GM19239 (cell line): ENCODE data around the gene SLC9A9.

Source experiments
- DNase-seq: peaks from one replicate; pipeline ENCODE4 v3.0.0; 2011; ENCODE audit warnings: low spot score; ENCODE audit not compliant: insufficient read length
- FAIRE-seq: peaks from 2 replicates; lab custom pipeline; 2011; peaks lifted over from hg19 to GRCh38; lab: Jason Lieb, UNC

Gene SLC9A9

GRCh38 chr3:143402602-143403001, 445.7 kb downstream of the SLC9A9 start:
- no peak for DNase-seq
- no peak for FAIRE-seq

- FAIRE-seq, result no peak
- DNase-seq, result no peak
Observed at GRCh38 chr3:143396790-143397189, 451.5 kb downstream of the SLC9A9 start.

GRCh38 chr3:143389388-143389787, 458.9 kb downstream of the SLC9A9 start:
- no peak for DNase-seq
- FAIRE-seq, result no peak

- FAIRE-seq, result no peak
- no peak for DNase-seq
Observed at GRCh38 chr3:143387425-143387824, 460.8 kb downstream of the SLC9A9 start.

- no peak for FAIRE-seq
- DNase-seq, result no peak
Observed at GRCh38 chr3:143384076-143384475, 464.2 kb downstream of the SLC9A9 start.

- FAIRE-seq (no peak), DNase-seq (no peak)
Observed at GRCh38 chr3:143383421-143383820, 464.8 kb downstream of the SLC9A9 start.

- DNase-seq (no peak), FAIRE-seq (no peak)
Observed at GRCh38 chr3:143382816-143383215, 465.5 kb downstream of the SLC9A9 start.

GRCh38 chr3:143380449-143380848, 467.8 kb downstream of the SLC9A9 start:
- DNase-seq (no peak), FAIRE-seq (no peak)

GRCh38 chr3:143375698-143376097, 472.6 kb downstream of the SLC9A9 start:
- FAIRE-seq (no peak), DNase-seq (no peak)

GRCh38 chr3:143367171-143367570, 481.1 kb downstream of the SLC9A9 start:
- FAIRE-seq (no peak), DNase-seq (no peak)

- DNase-seq, result no peak
- no peak for FAIRE-seq
Observed at GRCh38 chr3:143366672-143367071, 481.6 kb downstream of the SLC9A9 start.

GRCh38 chr3:143363949-143364348, 484.3 kb downstream of the SLC9A9 start:
- DNase-seq (no peak), FAIRE-seq (no peak)

GRCh38 chr3:143363276-143363675, 485.0 kb downstream of the SLC9A9 start:
- no peak for FAIRE-seq

GRCh38 chr3:143362115-143362991, 485.9 kb downstream of the SLC9A9 start:
- no peak for FAIRE-seq

More at GRCh38 chr3:143363276-143363675, 485.0 kb downstream of the SLC9A9 start:
- no peak for DNase-seq

GRCh38 chr3:143361589-143361988, 486.7 kb downstream of the SLC9A9 start:
- no peak for FAIRE-seq
- no peak for DNase-seq

More at GRCh38 chr3:143362115-143362991, 485.9 kb downstream of the SLC9A9 start:
- no peak for DNase-seq

- no peak for FAIRE-seq
Observed at GRCh38 chr3:143360244-143360643, 488.0 kb downstream of the SLC9A9 start.

GRCh38 chr3:143358793-143359491, 489.3 kb downstream of the SLC9A9 start:
- DNase-seq (no peak), FAIRE-seq (no peak)

More at GRCh38 chr3:143360244-143360643, 488.0 kb downstream of the SLC9A9 start:
- no peak for DNase-seq

- DNase-seq, result no peak
- no peak for FAIRE-seq
Observed at GRCh38 chr3:143358155-143358792, 490.0 kb downstream of the SLC9A9 start.

GRCh38 chr3:143357700-143358099, 490.6 kb downstream of the SLC9A9 start:
- DNase-seq (no peak), FAIRE-seq (no peak)

- FAIRE-seq (no peak), DNase-seq (no peak)
Observed at GRCh38 chr3:143356839-143357238, 491.4 kb downstream of the SLC9A9 start.

GRCh38 chr3:143354342-143354741, 493.9 kb downstream of the SLC9A9 start:
- FAIRE-seq, result no peak
- no peak for DNase-seq
